Measurements from ENCODE around the gene KIAA1328. TPM values are rescaled to one million over a fixed set of nuclear protein-coding genes. Genes with fewer than 3 reads are reported as not detected.
"Not testable (repeated sequence)": the region's sequence is repeated elsewhere in the genome, so short reads cannot be mapped to it uniquely, and the experiment has no call there.

The KIAA1328 gene
- total RNA-seq, 2 experiments from 2014 or later: 5.0 to 5.6 TPM

GRCh38 chr18:37160038-37160820 is 331.3 kb downstream of the KIAA1328 start:
- Mint-ChIP-seq H3K4me1 (no peaks in the 10 kb centered on the region), H3K27me3 (no peaks in the 10 kb centered on the region), H3K27ac (no peak overlapping the region), H3K4me3 (no peak overlapping the region), H3K9me3 (no peaks in the 10 kb centered on the region), H3K36me3 (peaks cover 13% of the 10 kb centered on the region)
- DNase-seq: no peak

DNA sequence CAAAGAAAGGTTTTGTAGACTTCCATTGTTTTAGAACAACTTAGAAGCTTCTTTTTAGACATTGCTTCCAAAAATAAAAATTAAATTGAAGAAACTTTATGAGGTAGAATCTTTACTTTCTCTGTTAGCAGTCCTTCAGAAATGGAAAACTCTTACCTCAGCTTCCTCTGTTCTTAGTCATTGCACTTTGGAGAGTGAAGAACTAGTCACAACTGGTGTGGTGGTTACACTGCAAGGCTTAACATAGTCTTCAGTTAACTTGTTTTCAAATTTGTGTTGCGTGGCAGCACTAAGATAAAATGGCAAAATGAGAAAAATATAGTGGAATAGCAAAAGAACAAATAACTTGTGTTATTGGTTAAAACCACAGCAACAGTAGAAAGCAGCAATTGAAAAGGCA is 332.6 kb downstream of the KIAA1328 start:
- H3K27me3 Mint-ChIP-seq: no peaks in the 10 kb centered on the region
- DNase-seq: no peak
- no peak overlapping the region for H3K4me3 Mint-ChIP-seq
- H3K27ac Mint-ChIP-seq: no peak overlapping the region
- no peaks in the 10 kb centered on the region for H3K4me1 Mint-ChIP-seq
- H3K36me3 Mint-ChIP-seq: peaks cover 17% of the 10 kb centered on the region
- H3K9me3 Mint-ChIP-seq: no peaks in the 10 kb centered on the region

DNA sequence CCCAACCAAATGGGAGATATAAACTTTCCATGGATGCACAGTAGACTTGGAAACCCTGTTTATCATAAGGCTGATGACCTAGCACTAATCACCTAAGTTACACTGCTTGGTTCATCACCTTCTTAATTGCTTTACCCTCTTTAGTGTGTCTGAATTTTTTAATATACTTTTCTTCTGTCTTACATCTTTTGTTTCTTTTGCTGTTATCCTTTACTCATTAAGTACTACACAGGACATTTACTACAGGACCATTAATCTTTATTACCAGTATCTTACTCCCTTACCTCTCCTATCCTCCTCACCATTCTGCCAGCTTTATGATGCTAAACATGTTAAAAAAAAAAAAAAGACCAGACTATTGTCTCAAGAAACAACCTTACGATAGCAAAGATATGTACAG is 333.6 kb downstream of the KIAA1328 start:
- Mint-ChIP-seq H3K9me3 (no peaks in the 10 kb centered on the region), H3K4me3 (no peak overlapping the region), H3K36me3 (peaks cover 17% of the 10 kb centered on the region), H3K4me1 (no peaks in the 10 kb centered on the region), H3K27ac (no peak overlapping the region), H3K27me3 (no peaks in the 10 kb centered on the region)
- DNase-seq: no peak

DNA sequence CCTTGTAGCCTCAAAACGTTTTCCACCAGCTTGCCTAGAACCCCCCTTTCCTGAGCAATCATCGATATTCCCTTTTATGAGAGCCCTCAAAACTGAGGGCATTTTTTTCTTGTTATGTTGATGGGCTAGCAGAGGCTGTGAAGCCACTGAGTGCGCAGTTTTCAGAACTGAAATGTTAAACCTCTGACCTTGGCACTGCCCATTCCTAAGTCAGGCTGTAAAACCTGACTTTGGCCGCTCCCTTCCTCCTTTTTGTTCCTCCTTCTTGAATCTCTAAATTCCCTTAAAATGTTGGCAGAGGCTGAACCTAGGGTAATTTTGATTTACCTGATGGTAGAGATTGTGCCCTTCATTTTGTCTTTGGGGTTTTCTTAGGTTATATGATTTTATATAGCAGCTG is 334.2 kb downstream of the KIAA1328 start:
- Mint-ChIP-seq H3K27ac (no peak overlapping the region), H3K4me1 (no peaks in the 10 kb centered on the region), H3K4me3 (no peak overlapping the region), H3K27me3 (no peaks in the 10 kb centered on the region), H3K36me3 (peaks cover 17% of the 10 kb centered on the region), H3K9me3 (no peaks in the 10 kb centered on the region)
- no peak for DNase-seq

DNA sequence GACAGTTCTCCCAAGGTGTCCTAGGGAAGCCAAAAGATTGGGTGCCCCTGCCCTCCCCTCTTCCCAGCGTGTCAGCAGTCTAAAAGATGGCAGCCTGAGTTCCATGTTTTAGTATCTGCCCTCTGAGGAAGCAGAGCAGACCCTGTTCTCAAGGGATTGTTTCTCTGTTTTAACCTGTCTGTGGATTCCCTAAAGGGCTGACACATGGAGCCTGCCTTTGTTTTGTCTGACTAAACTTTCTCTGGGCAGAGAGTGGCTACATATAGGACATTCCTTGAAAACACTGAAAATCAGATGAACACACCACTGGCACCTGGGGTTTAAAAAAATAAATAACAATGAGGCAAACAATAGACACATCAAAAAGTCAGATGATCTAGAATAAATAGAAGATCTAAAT is 337.6 kb downstream of the KIAA1328 start:
- H3K27ac Mint-ChIP-seq: no peak overlapping the region
- no peak overlapping the region for H3K4me3 Mint-ChIP-seq
- no peaks in the 10 kb centered on the region for H3K27me3 Mint-ChIP-seq
- DNase-seq: no peak
- H3K9me3 Mint-ChIP-seq: no peaks in the 10 kb centered on the region
- H3K4me1 Mint-ChIP-seq: no peaks in the 10 kb centered on the region
- peaks cover 12% of the 10 kb centered on the region for H3K36me3 Mint-ChIP-seq

- H3K4me3 Mint-ChIP-seq, H3K27ac Mint-ChIP-seq, H3K9me3 Mint-ChIP-seq, H3K27me3 Mint-ChIP-seq, DNase-seq, H3K4me1 Mint-ChIP-seq: not testable (repeated sequence)
- H3K36me3 Mint-ChIP-seq: peaks cover 12% of the 10 kb centered on the region
Observed at GRCh38 chr18:37166966-37167365, 338.0 kb downstream of the KIAA1328 start.

DNA sequence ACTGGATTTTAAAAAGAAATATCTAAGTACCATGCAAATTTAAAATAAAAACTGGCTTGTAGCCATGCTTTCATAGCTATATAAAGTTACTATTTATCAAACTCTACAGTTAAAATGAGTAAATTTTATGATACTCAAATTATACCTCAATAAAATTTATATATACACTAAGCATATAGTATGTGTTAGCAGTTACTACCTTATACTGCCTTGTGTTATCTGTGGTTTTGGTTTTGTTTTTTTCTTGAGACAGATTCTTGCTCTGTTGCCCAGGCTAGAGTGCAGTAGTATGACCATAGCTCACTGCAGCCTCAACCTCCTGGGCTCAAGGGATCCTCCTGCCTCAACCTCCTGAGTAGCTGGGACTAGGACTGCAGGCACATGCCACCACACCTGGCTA is 342.1 kb downstream of the KIAA1328 start:
- Mint-ChIP-seq H3K27me3 (no peaks in the 10 kb centered on the region), H3K36me3 (peaks cover 17% of the 10 kb centered on the region), H3K27ac (no peak overlapping the region), H3K4me3 (no peak overlapping the region), H3K4me1 (no peaks in the 10 kb centered on the region), H3K9me3 (no peaks in the 10 kb centered on the region)
- DNase-seq: no peak

DNA sequence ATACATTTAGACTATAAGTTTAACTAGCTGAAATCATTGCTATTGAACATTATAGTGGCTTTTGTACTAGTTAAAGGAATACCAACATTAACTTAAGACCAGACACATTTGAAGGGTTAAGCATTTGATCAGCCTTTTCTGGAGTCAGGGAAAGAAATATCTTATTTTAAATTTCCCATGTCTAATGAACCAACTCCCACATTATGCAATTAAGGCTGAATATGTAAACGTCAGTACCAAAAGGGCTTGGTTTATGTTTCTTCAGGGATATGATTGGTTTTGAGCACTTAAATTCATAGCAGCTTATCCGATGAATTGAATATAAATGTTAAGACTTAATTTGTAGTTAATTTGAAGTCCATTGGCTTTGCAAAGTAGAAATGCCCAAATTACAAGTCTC is 344.5 kb downstream of the KIAA1328 start:
- H3K27me3 Mint-ChIP-seq: no peaks in the 10 kb centered on the region
- no peak overlapping the region for H3K27ac Mint-ChIP-seq
- peaks cover 23% of the 10 kb centered on the region for H3K36me3 Mint-ChIP-seq
- DNase-seq: no peak
- no peaks in the 10 kb centered on the region for H3K9me3 Mint-ChIP-seq
- H3K4me3 Mint-ChIP-seq: no peak overlapping the region
- no peaks in the 10 kb centered on the region for H3K4me1 Mint-ChIP-seq

GRCh38 chr18:37175727-37176620 is 347.0 kb downstream of the KIAA1328 start:
- Mint-ChIP-seq H3K27me3 (no peaks in the 10 kb centered on the region), H3K9me3 (no peaks in the 10 kb centered on the region), H3K27ac (no peak overlapping the region), H3K4me1 (no peaks in the 10 kb centered on the region), H3K4me3 (no peak overlapping the region), H3K36me3 (peaks cover 26% of the 10 kb centered on the region)
- DNase-seq: no peak

DNA sequence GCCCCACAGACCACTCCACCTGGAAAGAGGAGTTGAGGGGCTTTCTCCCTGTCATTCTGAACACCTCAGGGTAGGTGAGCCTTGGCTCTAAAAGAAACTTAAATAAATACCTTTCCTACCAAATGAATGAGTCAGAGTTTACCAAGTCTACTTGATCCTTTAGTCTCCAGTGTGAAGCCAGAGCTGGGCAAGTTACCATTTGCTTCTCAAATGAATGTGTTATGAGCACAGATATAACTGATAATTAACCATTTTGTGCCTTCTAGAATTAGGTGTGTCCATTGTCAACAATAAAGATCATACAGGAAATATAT is 347.7 kb downstream of the KIAA1328 start:
- Mint-ChIP-seq H3K4me1 (no peaks in the 10 kb centered on the region), H3K9me3 (no peaks in the 10 kb centered on the region), H3K4me3 (no peak overlapping the region), H3K36me3 (peaks cover 24% of the 10 kb centered on the region), H3K27ac (no peak overlapping the region), H3K27me3 (no peaks in the 10 kb centered on the region)
- no peak for DNase-seq

DNA sequence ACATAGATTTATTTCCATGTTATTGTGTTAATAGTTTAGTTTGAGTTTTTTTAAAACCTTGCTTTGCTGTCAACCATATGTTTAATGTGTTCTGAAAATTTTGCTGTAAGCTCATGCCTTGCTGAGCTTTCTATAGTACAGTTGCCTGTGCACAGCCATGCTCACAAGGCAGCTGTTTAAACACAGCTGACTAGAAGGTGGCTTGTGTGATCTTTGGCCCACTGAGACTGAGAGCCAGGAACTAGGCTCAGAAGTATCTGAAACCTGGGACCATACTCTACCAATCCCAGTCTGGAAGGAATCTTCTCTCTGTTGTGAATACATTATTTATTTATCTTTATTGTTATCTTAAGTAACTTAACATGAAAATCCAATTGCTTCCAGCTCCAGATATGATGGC is 350.5 kb downstream of the KIAA1328 start:
- no peaks in the 10 kb centered on the region for H3K9me3 Mint-ChIP-seq
- H3K27ac Mint-ChIP-seq: no peak overlapping the region
- H3K27me3 Mint-ChIP-seq: no peaks in the 10 kb centered on the region
- DNase-seq: no peak
- no peaks in the 10 kb centered on the region for H3K4me1 Mint-ChIP-seq
- H3K36me3 Mint-ChIP-seq: peaks cover 21% of the 10 kb centered on the region
- H3K4me3 Mint-ChIP-seq: no peak overlapping the region

GRCh38 chr18:37180086-37180485 is 351.2 kb downstream of the KIAA1328 start:
- Mint-ChIP-seq H3K4me3 (no peak overlapping the region), H3K27me3 (no peaks in the 10 kb centered on the region), H3K27ac (no peak overlapping the region), H3K9me3 (no peaks in the 10 kb centered on the region), H3K4me1 (no peaks in the 10 kb centered on the region), H3K36me3 (peaks cover 16% of the 10 kb centered on the region)
- no peak for DNase-seq

GRCh38 chr18:37182340-37183135 is 353.6 kb downstream of the KIAA1328 start:
- peaks cover 9% of the 10 kb centered on the region for H3K36me3 Mint-ChIP-seq
- no peak for DNase-seq
- no peaks in the 10 kb centered on the region for H3K4me1 Mint-ChIP-seq
- no peak overlapping the region for H3K27ac Mint-ChIP-seq
- no peak overlapping the region for H3K4me3 Mint-ChIP-seq
- H3K9me3 Mint-ChIP-seq: no peaks in the 10 kb centered on the region
- H3K27me3 Mint-ChIP-seq: no peaks in the 10 kb centered on the region

DNA sequence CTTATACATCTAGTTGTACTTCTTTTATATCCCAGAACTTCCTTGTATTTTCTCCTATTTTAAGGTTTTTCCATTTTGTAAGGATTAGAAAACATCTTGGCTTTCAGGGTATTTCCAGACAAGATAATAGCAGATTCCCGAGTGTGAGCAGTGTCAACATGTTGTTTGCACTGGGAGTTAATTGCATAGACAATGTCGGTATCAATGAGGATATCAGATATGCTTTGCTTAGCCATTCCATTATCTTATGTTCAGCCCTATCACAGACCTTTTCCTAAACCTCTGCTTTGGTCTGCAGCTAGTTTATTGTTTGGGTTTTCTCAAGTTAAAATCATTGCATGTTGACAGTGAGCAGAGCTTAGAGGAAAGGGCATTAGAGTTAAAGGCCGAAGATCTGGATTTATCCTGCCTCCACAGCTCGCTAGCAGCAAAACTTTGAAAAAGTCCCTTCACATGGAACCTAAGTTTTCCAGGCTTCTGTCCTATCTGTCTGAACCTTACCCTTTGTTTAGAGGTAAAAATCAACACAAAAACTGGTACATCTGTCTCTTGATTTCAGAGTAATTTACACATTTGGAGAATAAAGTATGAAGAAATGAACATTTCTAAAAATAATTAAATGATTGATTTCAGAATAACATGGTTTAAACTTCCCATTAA is 355.4 kb downstream of the KIAA1328 start:
- Mint-ChIP-seq H3K4me1 (no peaks in the 10 kb centered on the region), H3K4me3 (no peak overlapping the region), H3K36me3 (peaks cover 3% of the 10 kb centered on the region), H3K9me3 (no peaks in the 10 kb centered on the region), H3K27ac (no peak overlapping the region), H3K27me3 (no peaks in the 10 kb centered on the region)
- DNase-seq: no peak
